Measurements from ENCODE around the gene RFC4. TPM values are rescaled to one million over a fixed set of nuclear protein-coding genes. Genes with fewer than 3 reads are reported as not detected.

RFC4 gene
- total and polyA plus RNA-seq, 2 of the 13 experiments (the other 11 are each of a cell fraction or from before 2014, with no cell fraction given), result 18.5 to 103 TPM

DNA sequence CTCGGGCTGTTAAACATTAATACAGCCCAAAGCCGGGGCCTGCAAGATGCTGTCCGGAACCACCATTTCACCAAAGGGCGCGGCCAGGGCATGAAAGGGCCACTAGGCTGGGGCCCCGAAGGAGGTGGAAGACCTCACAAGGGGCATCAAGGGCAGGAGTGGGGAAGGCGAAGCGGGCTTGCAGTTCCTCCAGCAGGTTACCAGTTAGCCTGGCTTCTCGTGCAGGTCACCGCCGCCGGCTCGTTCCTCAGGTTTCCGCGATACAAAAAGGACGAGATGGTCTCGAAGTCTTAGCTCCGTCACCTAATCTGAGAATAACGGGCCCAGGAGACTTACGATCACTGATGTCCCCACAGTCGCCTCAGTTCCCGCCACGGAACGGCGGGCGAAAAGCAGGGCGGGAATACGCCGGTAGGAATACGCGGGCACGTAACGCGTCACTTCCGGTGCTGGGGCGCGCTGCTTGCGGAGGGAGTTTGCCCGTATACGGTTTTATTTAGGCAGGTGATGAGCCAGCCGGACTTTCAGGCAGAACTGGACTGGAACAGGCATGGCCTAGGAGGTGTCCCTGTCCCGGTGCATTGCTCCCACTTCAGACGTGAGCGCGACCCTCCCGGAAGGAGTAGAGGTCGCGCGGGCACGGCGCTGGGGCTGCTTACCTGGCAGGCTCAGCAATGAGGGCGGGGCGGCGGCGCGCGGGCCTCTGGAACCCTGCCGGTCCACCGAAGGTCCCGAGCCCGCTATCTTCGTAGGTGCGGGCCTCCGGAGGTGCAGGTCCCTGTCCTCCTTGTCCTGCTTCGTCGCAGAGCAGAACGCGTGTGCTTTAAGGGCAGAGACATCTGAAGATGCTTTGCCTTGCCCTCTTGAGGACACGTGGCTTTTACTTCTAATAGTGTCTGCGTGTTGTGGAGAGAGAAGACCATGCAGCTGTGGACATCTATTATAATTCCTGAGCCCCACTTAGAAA, at the start of gene RFC4 (continued):
- TF ChIP-seq POLR2AphosphoS5 (IDR thresholded peaks at IDR 0.05; ENCODE audit: low read depth, low read length) (peak; percentile 92), SOX5 (CRISPR knock-in tag; IDR thresholded peaks at IDR 0.05; ENCODE audit: borderline replicate concordance) (peak; percentile 50; the same call in 1 of the 2 replicates), MIER3 (CRISPR knock-in tag; IDR thresholded peaks at IDR 0.05; ENCODE audit: borderline replicate concordance) (no peak; the same call in 1 of the 2 replicates), GTF3A (CRISPR knock-in tag; conservative IDR thresholded peaks at IDR 0.05) (no peak), ZNF292 (CRISPR knock-in tag; IDR thresholded peaks at IDR 0.05; ENCODE audit: borderline replicate concordance, low read depth) (peak; percentile 89), PITX1 (CRISPR knock-in tag; IDR thresholded peaks at IDR 0.05) (peak; percentile 34; the same call in 1 of the 2 replicates), ZNF839 (CRISPR knock-in tag; IDR thresholded peaks at IDR 0.05; ENCODE audit: borderline replicate concordance) (peak; percentile 91; the same call in 1 of the 2 replicates), SNRNP70 (IDR thresholded peaks at IDR 0.05; ENCODE audit: low read depth, low read length) (no peak), ZNF510 (CRISPR knock-in tag; IDR thresholded peaks at IDR 0.05; ENCODE audit: low read depth) (no peak), ARNT2 (CRISPR knock-in tag; IDR thresholded peaks at IDR 0.05; ENCODE audit: low read depth) (peak; percentile 95), CHD2 (IDR thresholded peaks at IDR 0.05; ENCODE audit: low read depth, low read length) (no peak), ZFX (CRISPR knock-in tag; IDR thresholded peaks at IDR 0.05; ENCODE audit: low read depth) (peak; percentile 89), ZNF296 (CRISPR knock-in tag; conservative IDR thresholded peaks at IDR 0.05) (no peak), ZMYM3 (CRISPR knock-in tag; IDR thresholded peaks at IDR 0.05) (peak; percentile 53; the same call in 1 of the 2 replicates), CEBPG (CRISPR knock-in tag; IDR thresholded peaks at IDR 0.05) (peak; percentile 40; the same call in 1 of the 2 replicates)
- TF ChIP-seq, protein P1, sequence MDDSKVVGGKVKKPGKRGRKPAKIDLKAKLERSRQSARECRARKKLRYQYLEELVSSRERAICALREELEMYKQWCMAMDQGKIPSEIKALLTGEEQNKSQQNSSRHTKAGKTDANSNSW (CRISPR knock-in tag; IDR thresholded peaks at IDR 0.05; ENCODE audit: borderline replicate concordance), result no peak
- TF ChIP-seq, protein P2, sequence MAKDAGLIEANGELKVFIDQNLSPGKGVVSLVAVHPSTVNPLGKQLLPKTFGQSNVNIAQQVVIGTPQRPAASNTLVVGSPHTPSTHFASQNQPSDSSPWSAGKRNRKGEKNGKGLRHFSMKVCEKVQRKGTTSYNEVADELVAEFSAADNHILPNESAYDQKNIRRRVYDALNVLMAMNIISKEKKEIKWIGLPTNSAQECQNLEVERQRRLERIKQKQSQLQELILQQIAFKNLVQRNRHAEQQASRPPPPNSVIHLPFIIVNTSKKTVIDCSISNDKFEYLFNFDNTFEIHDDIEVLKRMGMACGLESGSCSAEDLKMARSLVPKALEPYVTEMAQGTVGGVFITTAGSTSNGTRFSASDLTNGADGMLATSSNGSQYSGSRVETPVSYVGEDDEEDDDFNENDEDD (CRISPR knock-in tag; IDR thresholded peaks at IDR 0.05; ENCODE audit: borderline replicate concordance), result peak; percentile 100
- TF ChIP-seq, protein P3, sequence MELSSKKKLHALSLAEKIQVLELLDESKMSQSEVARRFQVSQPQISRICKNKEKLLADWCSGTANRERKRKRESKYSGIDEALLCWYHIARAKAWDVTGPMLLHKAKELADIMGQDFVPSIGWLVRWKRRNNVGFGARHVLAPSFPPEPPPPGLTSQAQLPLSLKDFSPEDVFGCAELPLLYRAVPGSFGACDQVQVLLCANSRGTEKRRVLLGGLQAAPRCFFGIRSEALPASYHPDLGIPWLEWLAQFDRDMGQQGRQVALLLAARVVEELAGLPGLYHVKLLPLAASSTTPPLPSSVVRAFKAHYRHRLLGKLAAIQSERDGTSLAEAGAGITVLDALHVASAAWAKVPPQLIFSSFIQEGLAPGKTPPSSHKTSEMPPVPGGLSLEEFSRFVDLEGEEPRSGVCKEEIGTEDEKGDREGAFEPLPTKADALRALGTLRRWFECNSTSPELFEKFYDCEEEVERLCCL (CRISPR knock-in tag; IDR thresholded peaks at IDR 0.05; ENCODE audit: borderline replicate concordance), result no peak
- TF ChIP-seq, protein P4, sequence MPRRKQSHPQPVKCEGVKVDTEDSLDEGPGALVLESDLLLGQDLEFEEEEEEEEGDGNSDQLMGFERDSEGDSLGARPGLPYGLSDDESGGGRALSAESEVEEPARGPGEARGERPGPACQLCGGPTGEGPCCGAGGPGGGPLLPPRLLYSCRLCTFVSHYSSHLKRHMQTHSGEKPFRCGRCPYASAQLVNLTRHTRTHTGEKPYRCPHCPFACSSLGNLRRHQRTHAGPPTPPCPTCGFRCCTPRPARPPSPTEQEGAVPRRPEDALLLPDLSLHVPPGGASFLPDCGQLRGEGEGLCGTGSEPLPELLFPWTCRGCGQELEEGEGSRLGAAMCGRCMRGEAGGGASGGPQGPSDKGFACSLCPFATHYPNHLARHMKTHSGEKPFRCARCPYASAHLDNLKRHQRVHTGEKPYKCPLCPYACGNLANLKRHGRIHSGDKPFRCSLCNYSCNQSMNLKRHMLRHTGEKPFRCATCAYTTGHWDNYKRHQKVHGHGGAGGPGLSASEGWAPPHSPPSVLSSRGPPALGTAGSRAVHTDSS (CRISPR knock-in tag; conservative IDR thresholded peaks at IDR 0.05), result peak; percentile 69; the same call in 1 of the 2 replicates
- TF ChIP-seq, protein P5, sequence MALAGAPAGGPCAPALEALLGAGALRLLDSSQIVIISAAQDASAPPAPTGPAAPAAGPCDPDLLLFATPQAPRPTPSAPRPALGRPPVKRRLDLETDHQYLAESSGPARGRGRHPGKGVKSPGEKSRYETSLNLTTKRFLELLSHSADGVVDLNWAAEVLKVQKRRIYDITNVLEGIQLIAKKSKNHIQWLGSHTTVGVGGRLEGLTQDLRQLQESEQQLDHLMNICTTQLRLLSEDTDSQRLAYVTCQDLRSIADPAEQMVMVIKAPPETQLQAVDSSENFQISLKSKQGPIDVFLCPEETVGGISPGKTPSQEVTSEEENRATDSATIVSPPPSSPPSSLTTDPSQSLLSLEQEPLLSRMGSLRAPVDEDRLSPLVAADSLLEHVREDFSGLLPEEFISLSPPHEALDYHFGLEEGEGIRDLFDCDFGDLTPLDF (CRISPR knock-in tag; IDR thresholded peaks at IDR 0.05), result peak; percentile 99
- TF ChIP-seq, protein P6, sequence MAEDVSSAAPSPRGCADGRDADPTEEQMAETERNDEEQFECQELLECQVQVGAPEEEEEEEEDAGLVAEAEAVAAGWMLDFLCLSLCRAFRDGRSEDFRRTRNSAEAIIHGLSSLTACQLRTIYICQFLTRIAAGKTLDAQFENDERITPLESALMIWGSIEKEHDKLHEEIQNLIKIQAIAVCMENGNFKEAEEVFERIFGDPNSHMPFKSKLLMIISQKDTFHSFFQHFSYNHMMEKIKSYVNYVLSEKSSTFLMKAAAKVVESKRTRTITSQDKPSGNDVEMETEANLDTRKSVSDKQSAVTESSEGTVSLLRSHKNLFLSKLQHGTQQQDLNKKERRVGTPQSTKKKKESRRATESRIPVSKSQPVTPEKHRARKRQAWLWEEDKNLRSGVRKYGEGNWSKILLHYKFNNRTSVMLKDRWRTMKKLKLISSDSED (CRISPR knock-in tag; IDR thresholded peaks at IDR 0.05), result 0 out of 2 replicates have a peak, but pooled peaks have one; percentile 56

Data from HepG2 (cell line).